ENCODE data around the gene SPRR2F.
"Not testable (repeated sequence)": the region's sequence is repeated elsewhere in the genome, so short reads cannot be mapped to it uniquely, and the experiment has no call there.

Gene SPRR2F, protein sequence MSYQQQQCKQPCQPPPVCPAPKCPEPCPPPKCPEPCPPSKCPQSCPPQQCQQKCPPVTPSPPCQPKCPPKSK

DNA sequence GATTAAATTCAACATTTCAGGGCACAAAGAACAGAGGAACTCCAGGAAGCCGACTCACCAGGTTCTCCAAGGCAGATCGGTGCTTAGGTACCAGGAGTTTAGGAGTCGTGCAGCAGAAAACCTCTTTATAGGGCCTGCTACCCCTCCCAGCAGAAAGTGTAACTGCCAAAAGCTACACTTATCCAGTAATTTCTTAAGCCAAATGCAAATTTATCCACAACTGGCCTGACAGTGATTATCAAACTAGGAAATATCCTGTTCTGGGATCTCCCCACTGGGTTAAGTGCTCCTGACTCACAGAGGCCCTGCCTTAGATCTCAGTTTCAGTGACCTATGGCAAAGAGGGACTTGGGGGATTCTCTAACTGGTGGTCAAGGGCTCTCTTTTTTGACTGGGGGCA lies at the start of gene SPRR2F:
TSS of gene SPRR2F (minus strand) at position 101 of the 400 bp plus-strand sequence. CDS start 783 bp downstream, outside the sequence.
- no peak for DNase-seq

DNA sequence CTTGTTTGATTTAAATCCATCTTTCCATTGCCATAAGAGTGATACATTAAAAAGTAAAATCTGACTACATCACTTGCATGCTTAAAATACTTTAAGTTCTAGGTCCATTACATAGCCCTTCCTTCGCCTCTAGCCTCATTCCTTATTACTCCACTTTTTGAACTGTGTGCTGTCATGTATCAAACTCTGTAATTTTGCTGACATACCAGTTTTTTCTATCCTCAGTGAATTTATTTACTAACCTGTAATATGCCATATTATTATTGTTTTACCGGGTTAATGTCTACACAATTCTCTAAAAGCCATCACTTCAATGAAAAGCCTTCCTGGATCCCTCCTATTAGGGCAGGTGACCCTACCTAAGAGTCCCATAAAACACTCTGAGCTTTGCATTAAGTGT lies 42.2 kb upstream of the SPRR2F start:
- DNase-seq = no peak

DNA sequence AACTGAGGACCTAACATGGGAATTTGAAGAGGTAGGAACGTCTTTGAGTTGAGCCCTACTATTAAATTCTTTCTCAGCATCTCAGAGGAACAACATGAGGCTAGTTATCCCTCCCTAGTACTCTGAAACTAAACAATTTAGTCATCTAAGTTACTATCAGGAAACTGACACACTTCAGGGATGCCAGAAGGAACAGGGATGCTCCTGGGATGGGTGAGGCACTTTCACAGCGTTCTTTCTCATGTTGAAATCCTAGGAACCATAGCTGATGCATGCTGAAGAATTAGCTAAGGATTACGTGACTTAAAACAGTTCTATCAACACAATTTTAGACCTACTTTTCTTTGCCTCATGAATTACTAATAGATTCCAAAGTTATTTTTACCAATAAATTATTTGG lies 39.2 kb upstream of the SPRR2F start:
- no peak for DNase-seq

DNA sequence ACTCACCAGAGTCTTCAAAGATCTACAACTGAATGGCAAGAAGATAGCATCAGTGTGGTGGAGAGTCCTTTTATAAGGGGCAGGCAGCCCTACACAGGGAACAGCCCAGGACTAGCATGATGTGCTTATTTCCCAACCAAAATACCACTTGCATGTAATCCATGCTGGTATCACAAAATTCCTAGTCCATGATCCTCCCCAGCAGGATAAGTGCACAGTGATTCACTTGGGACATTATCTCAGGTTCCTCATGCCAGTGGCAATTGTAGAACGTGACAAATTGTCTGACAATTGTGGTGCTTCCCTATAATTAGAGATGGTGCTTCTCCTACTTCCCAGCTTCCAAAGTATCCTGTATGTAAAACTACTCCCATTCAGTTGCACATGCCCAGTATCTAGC lies 37.5 kb upstream of the SPRR2F start, which contains the start of gene SPRR2G:
TSS of gene SPRR2G (minus strand) at position 45 of the 400 bp plus-strand sequence. CDS start 780 bp downstream, outside the sequence.
- no peak for DNase-seq

DNA sequence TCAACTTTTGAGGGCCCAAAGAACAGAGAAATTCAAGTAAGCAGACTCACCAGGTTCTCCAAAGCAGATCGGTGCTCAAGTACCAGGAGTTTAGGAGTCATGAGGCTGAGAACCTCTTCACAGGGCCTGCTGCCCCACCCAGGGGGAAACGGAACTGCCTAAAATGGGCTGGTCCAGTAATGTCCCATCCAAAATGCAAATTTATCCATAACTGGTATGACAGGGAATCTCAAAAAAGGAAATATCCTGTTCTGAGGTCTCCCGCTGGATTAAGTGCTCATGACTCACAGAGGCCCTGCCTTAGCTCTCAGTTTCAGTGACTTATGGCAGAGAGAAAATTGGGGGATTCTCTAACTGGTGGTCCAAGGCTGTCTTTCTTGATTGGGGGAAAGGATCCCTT lies 28.1 kb upstream of the SPRR2F start:
- DNase-seq = no peak

DNA sequence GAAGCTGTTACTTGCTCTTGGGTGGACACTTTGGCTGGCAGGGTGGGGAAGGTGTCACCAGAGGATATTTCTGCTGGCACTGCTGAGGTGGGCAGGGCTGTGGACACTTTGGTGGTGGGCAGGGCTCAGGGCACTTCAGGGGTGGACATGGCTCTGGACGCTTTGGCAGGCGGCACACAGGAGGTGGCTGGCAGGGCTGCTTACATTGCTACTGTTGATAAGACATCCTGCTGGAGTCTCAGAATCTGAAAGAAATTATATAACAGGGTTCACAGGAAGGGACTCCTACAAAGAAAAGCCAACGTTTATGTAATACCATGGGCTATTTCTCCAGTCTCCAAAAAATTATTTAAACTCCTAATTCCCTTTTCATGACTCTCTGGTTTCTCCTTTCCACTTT lies 27.2 kb upstream of the SPRR2F start:
- DNase-seq = no peak

DNA sequence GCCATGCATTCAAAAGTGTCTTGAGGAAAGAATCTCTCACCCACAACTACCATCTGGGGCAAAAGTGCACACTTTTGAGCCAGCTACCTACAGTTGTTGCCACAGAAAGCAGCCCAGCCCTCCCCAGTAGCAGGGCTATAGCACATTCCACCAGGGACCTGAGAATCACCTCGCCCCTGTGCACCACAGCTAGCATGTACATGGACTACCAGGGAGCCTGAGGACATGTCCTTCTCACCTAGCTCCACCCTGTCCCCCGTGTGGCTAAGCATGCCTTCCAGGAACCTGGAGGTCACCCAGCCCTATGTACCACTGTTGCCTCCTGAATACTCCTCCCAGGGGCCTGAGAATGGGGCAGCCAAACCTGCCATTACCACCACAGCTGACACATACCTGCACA lies 20.4 kb upstream of the SPRR2F start:
- DNase-seq = no peak

DNA sequence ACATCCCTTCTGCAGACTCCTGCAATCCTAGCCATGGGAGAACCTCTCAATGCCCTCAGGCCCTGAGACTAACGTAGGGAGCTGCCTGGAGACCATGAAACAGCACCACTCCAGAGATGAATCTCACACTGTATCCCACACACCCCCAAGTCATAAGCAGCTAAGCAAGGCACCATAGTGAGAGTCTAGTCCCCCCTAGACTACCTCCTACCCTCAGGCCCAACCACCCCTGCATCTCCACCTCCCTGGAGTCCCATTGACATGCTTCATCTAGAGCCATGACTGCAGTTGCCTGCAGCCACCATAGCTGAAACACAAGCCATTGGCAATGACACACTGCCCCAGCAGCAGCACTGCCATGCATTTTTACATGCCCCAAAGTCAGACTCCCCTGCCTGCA lies 20.0 kb upstream of the SPRR2F start:
- no peak for DNase-seq

DNA sequence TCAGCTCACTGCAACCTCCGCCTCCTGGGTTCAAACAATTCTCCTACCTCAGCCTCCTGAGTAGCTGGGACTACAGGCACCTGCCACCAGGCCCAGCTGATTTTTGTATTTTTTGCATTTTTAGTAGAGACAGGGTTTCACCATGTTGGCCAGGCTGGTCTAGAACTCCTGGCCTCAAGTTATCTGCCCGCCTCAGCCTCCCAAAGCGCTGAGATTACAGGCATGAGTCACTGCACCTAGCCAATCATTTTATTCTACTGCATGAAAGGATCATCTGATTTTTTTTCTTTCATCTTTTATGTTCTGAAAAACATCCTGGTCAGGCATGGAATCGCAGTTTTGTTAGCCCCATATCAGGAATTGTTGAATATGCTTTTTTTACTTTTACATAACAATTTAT lies 15.4 kb upstream of the SPRR2F start:
- not testable (repeated sequence) for DNase-seq

DNA sequence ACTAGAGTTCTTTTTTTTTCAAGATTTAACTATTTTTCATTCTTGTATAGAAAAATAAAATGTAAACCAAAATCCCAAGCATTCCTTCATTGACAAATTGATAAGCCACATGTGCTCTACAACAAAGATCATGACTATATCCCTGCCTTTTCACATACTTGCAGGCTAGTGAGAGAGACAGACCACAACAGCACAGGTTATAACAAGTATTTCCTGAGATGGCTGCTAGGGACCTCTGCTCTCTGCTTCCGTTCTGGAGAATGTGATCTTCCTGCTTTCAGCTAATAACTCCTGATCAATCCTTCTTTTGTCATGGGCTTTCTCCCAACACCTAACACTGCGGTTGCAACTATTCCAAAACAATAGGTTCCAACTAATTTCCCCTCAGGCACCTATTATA lies 14.0 kb upstream of the SPRR2F start:
- DNase-seq = no peak

DNA sequence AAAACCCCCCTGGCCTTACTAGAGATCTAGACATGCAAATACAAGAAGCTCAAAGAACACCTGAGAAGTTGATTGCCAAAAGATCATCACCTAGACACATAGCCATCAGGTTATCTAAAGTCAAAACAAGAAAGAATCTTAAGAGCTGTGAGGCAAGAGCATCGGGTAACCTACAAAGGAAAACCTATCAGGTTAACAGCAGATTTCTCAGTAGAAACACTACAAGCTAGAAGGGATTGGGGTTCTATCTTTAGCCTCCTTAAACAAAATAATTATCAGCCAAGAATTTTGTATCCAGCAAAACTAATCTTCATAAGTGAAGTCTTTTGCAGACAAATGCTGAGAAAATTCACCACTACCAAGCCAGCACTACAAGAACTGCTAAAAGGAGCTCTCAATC lies 12.2 kb upstream of the SPRR2F start:
- DNase-seq = no peak

DNA sequence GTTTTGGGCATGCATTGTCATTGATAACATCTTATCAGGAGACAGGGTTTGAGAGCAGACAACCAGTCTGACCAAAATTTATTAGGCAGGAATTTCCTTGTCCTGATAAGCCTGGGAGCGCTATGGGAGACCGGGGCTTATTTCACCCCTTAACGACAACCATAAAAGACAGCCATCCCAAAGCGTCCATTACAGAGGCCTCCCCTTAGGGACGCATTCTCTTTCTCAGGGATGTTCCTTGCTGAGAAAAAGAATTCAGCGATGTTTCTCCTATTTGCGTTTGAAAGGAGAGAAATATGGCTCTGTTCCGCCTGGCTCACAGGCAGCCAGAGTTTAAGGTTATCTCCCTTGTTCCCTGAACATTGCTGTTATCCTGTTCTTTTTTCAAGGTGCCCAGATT lies 10.5 kb upstream of the SPRR2F start:
- DNase-seq = not testable (repeated sequence)

DNA sequence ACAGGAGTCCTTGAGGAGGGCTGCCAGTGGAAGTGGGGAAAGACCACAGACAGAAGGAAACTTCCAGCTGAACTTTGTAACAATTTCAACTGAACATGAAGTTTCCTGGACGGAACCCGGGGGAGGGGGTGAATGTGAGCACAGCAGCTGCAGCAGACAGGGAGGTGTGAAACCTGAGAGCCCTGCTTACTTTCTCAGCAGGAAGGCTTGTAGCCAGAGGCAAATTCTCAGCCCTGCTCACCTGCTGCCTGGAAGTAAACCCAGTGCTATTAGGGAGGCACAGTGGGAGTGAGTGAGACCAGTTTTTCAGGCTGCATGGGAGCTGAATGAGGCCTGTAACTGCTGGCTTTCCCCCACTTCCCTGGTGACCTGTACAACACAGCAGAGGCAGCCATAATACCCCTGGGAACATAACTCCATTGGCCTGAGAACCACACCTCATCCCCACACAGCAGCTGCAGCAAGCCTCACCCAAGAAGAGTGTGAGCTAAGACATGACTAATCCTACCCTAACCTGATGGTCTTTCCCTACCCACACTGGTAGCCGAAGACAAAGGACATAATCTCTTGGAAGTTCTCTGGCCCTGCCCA lies 9.6 kb upstream of the SPRR2F start:
- DNase-seq = peak; percentile 50 to 71

DNA sequence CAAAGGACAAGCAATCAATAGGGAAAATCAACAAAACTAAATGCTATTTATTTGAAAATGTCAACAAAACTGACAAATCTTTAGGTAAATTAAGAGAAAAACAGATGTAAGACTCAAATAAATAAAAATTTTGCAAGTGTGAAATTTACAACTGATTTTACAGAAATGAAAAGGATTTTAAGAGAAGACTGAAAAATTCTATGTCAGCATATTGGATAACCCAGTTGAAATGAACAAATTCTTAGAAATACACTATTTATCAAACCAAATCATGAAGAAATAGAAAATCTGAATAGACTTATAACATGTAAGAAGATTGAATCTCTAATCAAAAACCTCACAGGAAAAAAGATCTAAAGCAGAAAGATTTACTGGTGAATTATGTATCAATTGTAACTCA lies 7.6 kb upstream of the SPRR2F start:
- no peak for DNase-seq

DNA sequence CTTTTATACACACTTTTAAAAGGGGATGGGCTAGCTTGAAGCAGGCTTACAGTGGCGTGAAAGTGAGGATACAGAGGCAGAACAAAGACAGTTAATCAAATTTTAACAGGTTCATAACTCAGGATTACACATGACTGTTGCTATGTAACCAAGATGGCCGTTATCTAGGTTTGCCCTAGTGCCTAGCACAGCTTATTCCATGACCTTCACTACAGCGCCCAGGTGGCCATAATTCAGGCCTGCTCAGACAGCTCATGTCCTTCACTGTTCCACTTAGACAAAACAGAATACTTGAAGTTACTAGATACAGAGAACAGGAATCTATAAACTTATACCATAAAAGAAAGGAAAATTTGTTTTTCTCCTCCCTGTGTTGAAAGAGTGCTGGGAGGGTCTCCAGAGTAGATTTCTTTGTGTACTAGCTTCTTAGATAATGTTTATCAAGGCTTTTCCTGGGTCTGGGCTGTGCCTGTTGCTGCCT lies 6.2 kb upstream of the SPRR2F start:
- DNase-seq = no peak

DNA sequence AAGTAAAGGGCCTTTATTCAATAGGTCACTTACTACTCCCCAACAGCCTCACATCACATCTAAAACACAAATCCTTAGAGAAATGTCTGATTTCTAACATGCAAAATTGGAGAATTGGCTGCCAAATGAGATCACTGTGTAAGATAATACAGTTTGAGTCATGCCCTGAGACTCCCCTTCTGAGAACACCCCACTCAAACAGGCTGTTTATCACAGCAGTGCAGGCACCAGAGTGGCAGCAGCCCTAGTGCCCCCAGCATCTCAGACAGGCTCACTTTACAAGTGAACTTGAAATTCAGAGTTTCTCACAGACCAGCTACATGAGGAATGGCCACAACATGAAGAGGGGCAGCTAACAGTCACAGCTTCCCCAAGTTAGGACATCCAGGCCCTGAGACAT lies 1.9 kb upstream of the SPRR2F start:
- not testable (repeated sequence) for DNase-seq

DNA sequence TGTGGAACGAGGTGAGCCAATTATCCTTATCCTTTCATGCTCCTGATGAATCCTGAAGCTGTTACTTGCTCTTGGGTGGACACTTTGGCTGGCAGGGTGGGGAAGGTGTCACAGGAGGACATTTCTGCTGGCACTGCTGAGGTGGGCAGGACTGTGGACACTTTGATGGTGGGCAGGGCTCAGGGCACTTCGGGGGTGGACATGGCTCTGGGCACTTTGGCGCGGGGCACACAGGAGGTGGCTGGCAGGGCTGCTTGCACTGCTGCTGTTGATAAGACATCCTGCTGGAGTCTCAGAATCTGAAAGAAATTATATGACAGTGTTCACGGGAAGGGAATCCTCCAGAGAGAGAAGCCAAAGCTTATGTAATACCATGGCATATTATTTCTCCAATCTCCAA lies 862 bp downstream of the SPRR2F start:
- DNase-seq = not testable (repeated sequence)

DNA sequence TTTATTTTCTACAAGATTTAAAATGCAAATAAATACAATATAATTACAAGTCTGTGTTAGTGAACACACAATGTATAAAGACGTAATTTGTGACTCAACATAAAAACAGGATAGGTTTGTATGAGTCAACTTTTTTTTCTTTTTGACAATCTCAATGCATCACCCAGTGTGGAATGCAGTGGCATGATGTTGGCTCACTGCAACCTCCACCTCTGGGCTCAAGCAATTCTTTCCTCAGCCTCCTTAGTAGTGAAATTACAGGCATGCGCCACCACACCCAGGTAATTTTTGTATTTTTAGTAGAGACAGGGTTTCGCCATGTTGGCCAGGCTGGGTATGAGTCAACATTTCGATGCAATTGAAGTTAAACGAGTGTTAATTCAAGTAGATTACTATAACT lies 13.1 kb downstream of the SPRR2F start:
- no peak for DNase-seq

DNA sequence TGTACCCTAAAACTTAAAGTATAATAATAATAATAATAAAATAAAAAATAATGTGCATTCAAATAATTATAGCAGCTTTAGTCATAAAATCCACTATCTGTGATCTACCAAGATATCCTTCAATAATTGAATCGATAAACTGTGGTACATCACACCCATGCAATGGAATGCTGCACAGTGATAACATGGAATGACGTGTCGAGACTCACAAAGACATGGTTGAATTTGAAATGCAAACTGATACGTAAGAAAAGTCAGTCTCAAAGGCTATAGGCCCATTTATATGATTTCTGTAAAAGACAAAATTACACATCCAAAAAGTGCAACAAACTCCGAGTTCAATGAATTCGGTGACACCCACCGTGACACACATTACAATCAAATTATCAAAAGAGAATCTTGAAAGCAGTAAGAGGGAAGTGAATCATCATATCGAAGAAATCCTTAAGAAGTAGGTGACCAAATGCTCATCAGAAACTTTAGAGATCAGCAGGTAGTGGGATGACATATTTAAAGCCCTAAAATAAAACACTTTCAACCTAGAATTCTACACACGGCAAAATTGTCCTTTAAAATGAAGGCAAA lies 13.8 kb downstream of the SPRR2F start:
- DNase-seq = no peak

DNA sequence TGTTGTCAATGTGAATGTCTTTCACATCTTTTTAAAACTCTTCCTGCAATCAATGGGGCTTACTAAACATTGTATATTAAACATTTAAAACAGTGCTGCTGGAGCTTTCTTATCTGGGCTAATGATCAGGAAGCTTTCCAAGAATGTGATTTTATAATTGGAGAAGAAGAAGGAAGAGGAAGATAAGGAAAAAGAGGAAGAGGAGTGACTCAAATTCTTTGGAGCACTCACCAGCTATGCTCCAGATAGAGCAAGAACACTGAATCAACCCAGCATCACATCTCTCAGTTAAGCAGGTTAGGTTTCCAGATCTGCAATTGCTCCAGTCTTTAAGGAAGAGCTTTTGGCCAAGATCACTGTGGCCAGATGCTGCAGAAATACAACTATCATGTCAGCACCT lies 17.6 kb downstream of the SPRR2F start:
- DNase-seq = no peak

DNA sequence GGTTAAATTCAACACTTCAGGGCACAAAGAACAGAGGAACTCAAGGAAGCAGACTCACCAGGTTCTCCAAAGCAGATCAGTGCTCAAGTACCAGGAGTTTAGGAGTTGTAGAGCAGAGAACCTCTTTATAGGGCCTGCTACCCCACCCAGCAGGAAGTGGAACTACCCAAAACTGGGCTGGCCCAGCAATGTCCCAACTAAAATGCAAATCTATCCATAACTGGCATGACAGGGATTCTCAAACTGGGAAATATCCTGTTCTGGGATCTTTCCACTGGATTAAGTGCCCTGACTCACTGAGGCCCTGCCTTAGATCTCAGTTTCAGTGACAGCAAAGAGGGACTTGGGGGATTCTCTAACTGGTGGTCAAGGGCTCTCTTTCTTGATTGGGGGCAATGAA lies 18.9 kb downstream of the SPRR2F start, which contains the start of gene SPRR2E:
TSS of gene SPRR2E (minus strand) at position 101 of the 400 bp plus-strand sequence. CDS start 775 bp downstream, outside the sequence.
- no peak for DNase-seq

DNA sequence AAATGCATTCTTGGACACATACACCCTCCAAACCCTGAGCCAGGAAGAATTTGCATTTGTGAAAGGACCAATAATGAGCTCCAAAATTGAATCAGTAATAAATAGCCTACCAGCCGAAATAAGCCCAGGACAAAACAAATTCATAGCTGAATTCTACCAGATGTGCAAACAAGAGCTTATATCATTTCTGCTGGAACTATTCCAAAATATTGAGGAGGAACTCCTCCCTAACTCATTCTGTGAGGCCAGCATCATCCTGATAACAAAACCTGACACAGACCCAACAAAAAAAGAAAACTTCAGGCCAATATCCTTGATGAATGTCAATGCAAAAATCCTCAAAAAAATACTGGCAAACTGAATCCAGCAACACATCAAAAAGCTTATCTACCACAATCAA lies 25.7 kb downstream of the SPRR2F start:
- no peak for DNase-seq

DNA sequence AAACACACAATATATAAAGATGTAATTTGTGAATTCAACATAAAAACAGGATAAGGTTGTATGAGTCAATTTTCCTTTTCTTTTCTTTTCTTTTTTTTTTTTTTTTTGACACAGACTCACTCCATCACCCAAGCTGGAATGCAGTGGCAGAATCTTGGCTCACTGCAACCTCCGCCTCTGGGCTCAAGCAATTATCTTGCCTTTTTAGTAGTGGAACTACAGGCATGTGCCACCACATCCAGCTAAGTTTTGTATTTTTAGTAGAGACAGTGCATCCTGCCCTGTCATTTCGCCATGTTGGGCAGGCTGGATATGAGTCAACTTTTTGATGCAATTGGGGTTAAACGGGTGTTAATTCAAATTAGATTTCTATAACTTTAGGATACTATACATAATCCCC lies 31.6 kb downstream of the SPRR2F start:
- DNase-seq = no peak
